HepG2 (cell line): ENCODE results near the gene CCSER2. TPM values are rescaled to one million over a fixed set of nuclear protein-coding genes. Genes with fewer than 3 reads are reported as not detected.

ENCODE experiments used
- FOXA3 ChIP-seq: IDR thresholded peaks from 2 replicates; pipeline ENCODE4 v1.6.1; 2016; ENCODE audit warnings: missing genetic modification reagents, missing compliant biosample characterization
- GATAD2A ChIP-seq: IDR thresholded peaks from 2 replicates; pipeline ENCODE4 v1.6.1; 2016
- HMG20A ChIP-seq: IDR thresholded peaks from 2 replicates; pipeline ENCODE4 v1.6.1; 2016; ENCODE audit warnings: borderline replicate concordance
- KAT2B ChIP-seq: fragments of 150-350 bp; IDR thresholded peaks from 2 replicates; pipeline ENCODE4 v1.6.1; 2014; ENCODE audit warnings: low read depth, low read length, borderline replicate concordance
- KLF16 ChIP-seq, 2 experiments: sonication (generic) in 1 of 2; formaldehyde crosslinking in 1 of 2; IDR thresholded peaks; 2 replicates each; pipeline versions ENCODE4 v1.6.1 to v1.8.0; 2016 to 2023; ENCODE audit warnings: missing genetic modification reagents in 2 of 2, missing compliant biosample characterization in 1 of 2
- ZBTB21 ChIP-seq: sonication (generic); formaldehyde crosslinking; IDR thresholded peaks from 2 replicates; pipeline ENCODE4 v1.4.0; 2020; ENCODE audit warnings: missing genetic modification reagents
- ZC3H13 ChIP-seq: sonication (generic); formaldehyde crosslinking; IDR thresholded peaks from 2 replicates; pipeline ENCODE4 v1.8.1; 2023; ENCODE audit warnings: mild to moderate bottlenecking, missing genetic modification reagents, moderate library complexity
- ZMYM4 ChIP-seq: sonication (generic); formaldehyde crosslinking; IDR thresholded peaks from 2 replicates; pipeline ENCODE4 v1.8.1; 2023; ENCODE audit warnings: mild to moderate bottlenecking, missing genetic modification reagents
- ZSCAN21 ChIP-seq: sonication (generic); formaldehyde crosslinking; IDR thresholded peaks from 2 replicates; pipeline ENCODE4 v1.8.0; 2022; ENCODE audit warnings: mild to moderate bottlenecking, missing genetic modification reagents, moderate library complexity, borderline replicate concordance
- ZZZ3 ChIP-seq: sonication (generic); formaldehyde crosslinking; IDR thresholded peaks from 2 replicates; pipeline ENCODE4 v1.4.0; 2020; ENCODE audit warnings: missing genetic modification reagents, mild to moderate bottlenecking, borderline replicate concordance
- polyA plus RNA-seq, 8 experiments: library from polyadenylated mRNA; depleted of rRNA in 3 of 8; stranded (reverse) in 7 of 8; unstranded in 1 of 8; fragments of >200 nt; fragmentation: Illumina TruSeq in 4 of 8; extraction: Trizol in 4 of 8; gene quantifications; 2 replicates each; pipeline versions ENCODE4 v1.2.1 to v1.2.3, GENCODE V29; 2011 to 2016; ENCODE audit warnings: low read depth in 4 of 8, missing spikeins in 1 of 8, mixed read lengths in 1 of 8; ENCODE audit not compliant: insufficient read depth in 1 of 8
- total RNA-seq, 5 experiments: library from RNA; depleted of rRNA; stranded (reverse); fragments of >200 nt; fragmentation: Illumina TruSeq; extraction: Trizol; gene quantifications; 2 replicates each; pipeline ENCODE4 v1.2.3, GENCODE V29; 2016; ENCODE audit warnings: low read depth in 1 of 5
- TF ChIP-seq, protein P1 (sequence below): sonication (generic); formaldehyde crosslinking; IDR thresholded peaks from 2 replicates; pipeline ENCODE4 v1.5.0; 2020; ENCODE audit warnings: missing genetic modification reagents, mild to moderate bottlenecking, borderline replicate concordance
- TF ChIP-seq, protein P2 (sequence below): sonication (generic); formaldehyde crosslinking; IDR thresholded peaks from 2 replicates; pipeline ENCODE4 v1.8.1; 2023; ENCODE audit warnings: missing genetic modification reagents, mild to moderate bottlenecking, borderline replicate concordance
- TF ChIP-seq, protein P3 (sequence below): IDR thresholded peaks from 2 replicates; pipeline ENCODE4 v1.4.0; 2020; ENCODE audit warnings: mild to moderate bottlenecking, missing genetic modification reagents
- TF ChIP-seq, protein P4 (sequence below): sonication (generic); formaldehyde crosslinking; conservative IDR thresholded peaks from 2 replicates; pipeline ENCODE4 v1.4.0; 2020; ENCODE audit warnings: mild to moderate bottlenecking, missing genetic modification reagents, moderate library complexity
- TF ChIP-seq, protein P5 (sequence below): IDR thresholded peaks from 2 replicates; pipeline ENCODE4 v1.6.1; 2016; ENCODE audit warnings: low read depth
- TF ChIP-seq, protein P6 (sequence below): sonication (generic); formaldehyde crosslinking; IDR thresholded peaks from 2 replicates; pipeline ENCODE4 v1.5.0; 2020; ENCODE audit warnings: missing genetic modification reagents

CCSER2 gene
- total and polyA plus RNA-seq, 2 of the 13 experiments (the other 11 are each of a cell fraction or from before 2014, with no cell fraction given) = 13.3 to 17.2 TPM

DNA sequence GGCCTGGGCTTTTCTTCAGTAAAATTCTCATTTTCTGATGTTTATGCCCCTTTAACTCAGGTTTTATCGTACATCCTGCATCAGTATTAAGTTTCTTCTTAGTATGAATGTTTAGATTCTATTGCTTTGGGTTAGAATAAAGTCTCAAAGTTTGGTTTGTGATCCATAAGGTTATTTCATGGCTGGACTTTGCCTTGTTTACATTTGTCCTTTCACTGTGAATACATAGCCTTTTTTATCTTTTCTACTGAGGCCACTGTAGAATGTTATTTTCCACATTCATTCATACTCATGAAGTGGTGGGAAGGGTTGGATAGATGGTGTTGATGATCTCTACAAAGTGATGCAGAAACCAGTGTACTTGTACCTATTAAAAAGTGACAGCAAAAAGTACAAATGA is 59.8 kb downstream of the CCSER2 start (continued):
- TF ChIP-seq, protein P1, sequence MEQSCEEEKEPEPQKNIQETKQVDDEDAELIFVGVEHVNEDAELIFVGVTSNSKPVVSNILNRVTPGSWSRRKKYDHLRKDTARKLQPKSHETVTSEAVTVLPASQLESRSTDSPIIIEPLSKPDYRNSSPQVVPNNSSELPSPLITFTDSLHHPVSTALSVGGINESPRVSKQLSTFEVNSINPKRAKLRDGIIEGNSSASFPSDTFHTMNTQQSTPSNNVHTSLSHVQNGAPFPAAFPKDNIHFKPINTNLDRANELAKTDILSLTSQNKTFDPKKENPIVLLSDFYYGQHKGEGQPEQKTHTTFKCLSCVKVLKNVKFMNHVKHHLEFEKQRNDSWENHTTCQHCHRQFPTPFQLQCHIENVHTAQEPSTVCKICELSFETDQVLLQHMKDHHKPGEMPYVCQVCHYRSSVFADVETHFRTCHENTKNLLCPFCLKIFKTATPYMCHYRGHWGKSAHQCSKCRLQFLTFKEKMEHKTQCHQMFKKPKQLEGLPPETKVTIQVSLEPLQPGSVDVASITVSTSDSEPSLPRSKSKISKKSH (CRISPR knock-in tag) = no peak
- no peak for TF ChIP-seq ZC3H13
- TF ChIP-seq, protein P2, sequence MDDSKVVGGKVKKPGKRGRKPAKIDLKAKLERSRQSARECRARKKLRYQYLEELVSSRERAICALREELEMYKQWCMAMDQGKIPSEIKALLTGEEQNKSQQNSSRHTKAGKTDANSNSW (CRISPR knock-in tag) = no peak
- TF ChIP-seq ZZZ3 (CRISPR knock-in tag) = no peak
- peak; percentile 90 for TF ChIP-seq FOXA3 (CRISPR knock-in tag)
- TF ChIP-seq, protein P3, sequence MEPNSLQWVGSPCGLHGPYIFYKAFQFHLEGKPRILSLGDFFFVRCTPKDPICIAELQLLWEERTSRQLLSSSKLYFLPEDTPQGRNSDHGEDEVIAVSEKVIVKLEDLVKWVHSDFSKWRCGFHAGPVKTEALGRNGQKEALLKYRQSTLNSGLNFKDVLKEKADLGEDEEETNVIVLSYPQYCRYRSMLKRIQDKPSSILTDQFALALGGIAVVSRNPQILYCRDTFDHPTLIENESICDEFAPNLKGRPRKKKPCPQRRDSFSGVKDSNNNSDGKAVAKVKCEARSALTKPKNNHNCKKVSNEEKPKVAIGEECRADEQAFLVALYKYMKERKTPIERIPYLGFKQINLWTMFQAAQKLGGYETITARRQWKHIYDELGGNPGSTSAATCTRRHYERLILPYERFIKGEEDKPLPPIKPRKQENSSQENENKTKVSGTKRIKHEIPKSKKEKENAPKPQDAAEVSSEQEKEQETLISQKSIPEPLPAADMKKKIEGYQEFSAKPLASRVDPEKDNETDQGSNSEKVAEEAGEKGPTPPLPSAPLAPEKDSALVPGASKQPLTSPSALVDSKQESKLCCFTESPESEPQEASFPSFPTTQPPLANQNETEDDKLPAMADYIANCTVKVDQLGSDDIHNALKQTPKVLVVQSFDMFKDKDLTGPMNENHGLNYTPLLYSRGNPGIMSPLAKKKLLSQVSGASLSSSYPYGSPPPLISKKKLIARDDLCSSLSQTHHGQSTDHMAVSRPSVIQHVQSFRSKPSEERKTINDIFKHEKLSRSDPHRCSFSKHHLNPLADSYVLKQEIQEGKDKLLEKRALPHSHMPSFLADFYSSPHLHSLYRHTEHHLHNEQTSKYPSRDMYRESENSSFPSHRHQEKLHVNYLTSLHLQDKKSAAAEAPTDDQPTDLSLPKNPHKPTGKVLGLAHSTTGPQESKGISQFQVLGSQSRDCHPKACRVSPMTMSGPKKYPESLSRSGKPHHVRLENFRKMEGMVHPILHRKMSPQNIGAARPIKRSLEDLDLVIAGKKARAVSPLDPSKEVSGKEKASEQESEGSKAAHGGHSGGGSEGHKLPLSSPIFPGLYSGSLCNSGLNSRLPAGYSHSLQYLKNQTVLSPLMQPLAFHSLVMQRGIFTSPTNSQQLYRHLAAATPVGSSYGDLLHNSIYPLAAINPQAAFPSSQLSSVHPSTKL (CRISPR knock-in tag) = 0 out of 2 replicates have a peak, but pooled peaks have one; percentile 35
- TF ChIP-seq ZSCAN21 (CRISPR knock-in tag) = no peak
- TF ChIP-seq, protein P4, sequence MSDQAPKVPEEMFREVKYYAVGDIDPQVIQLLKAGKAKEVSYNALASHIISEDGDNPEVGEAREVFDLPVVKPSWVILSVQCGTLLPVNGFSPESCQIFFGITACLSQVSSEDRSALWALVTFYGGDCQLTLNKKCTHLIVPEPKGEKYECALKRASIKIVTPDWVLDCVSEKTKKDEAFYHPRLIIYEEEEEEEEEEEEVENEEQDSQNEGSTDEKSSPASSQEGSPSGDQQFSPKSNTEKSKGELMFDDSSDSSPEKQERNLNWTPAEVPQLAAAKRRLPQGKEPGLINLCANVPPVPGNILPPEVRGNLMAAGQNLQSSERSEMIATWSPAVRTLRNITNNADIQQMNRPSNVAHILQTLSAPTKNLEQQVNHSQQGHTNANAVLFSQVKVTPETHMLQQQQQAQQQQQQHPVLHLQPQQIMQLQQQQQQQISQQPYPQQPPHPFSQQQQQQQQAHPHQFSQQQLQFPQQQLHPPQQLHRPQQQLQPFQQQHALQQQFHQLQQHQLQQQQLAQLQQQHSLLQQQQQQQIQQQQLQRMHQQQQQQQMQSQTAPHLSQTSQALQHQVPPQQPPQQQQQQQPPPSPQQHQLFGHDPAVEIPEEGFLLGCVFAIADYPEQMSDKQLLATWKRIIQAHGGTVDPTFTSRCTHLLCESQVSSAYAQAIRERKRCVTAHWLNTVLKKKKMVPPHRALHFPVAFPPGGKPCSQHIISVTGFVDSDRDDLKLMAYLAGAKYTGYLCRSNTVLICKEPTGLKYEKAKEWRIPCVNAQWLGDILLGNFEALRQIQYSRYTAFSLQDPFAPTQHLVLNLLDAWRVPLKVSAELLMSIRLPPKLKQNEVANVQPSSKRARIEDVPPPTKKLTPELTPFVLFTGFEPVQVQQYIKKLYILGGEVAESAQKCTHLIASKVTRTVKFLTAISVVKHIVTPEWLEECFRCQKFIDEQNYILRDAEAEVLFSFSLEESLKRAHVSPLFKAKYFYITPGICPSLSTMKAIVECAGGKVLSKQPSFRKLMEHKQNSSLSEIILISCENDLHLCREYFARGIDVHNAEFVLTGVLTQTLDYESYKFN (CRISPR knock-in tag) = peak; percentile 39; the same call in 1 of the 2 replicates
- TF ChIP-seq, protein P5, sequence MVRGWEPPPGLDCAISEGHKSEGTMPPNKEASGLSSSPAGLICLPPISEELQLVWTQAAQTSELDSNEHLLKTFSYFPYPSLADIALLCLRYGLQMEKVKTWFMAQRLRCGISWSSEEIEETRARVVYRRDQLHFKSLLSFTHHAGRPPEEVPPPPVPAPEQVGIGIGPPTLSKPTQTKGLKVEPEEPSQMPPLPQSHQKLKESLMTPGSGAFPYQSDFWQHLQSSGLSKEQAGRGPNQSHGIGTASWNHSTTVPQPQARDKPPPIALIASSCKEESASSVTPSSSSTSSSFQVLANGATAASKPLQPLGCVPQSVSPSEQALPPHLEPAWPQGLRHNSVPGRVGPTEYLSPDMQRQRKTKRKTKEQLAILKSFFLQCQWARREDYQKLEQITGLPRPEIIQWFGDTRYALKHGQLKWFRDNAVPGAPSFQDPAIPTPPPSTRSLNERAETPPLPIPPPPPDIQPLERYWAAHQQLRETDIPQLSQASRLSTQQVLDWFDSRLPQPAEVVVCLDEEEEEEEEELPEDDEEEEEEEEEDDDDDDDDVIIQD = peak; percentile 62; the same call in 1 of the 2 replicates
- TF ChIP-seq ZBTB21 = no peak
- no peak for TF ChIP-seq KAT2B
- TF ChIP-seq GATAD2A (CRISPR knock-in tag) = peak; percentile 61; the same call in 1 of the 2 replicates
- peak; percentile 36; the same call in 1 of the 2 replicates for TF ChIP-seq ZMYM4 (CRISPR knock-in tag)
- TF ChIP-seq KLF16 (CRISPR knock-in tag; IDR thresholded peaks at IDR 0.05) = no peak
- TF ChIP-seq, protein P6, sequence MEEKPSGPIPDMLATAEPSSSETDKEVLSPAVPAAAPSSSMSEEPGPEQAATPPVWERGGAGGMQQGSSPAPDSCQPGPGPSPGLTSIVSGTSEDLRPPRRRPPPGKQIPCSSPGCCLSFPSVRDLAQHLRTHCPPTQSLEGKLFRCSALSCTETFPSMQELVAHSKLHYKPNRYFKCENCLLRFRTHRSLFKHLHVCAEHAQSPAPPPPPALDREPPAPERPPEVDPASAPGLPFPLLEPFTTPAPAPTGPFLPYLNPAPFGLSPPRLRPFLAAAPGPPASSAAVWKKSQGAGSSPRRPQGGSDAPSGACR = no peak
- TF ChIP-seq HMG20A = peak; percentile 23; the same call in 1 of the 2 replicates
